Sigmoid colon (tissue), 4 donors: ENCODE measurements around the gene MPI.

Experiments
- EP300 ChIP-seq, 4 donors: sonication (generic); formaldehyde crosslinking; IDR thresholded peaks; one replicate each; pipeline ENCODE4 v1.6.1; 2017; ENCODE audit warnings: antibody characterized with exemption in 4 of 4
- POLR2A ChIP-seq, 2 donors: fragments of 450-650 bp; IDR thresholded peaks; one replicate each; pipeline ENCODE4 v1.6.1; 2016; ENCODE audit warnings: antibody characterized with exemption in 2 of 2, mild to moderate bottlenecking in 2 of 2, moderate library complexity in 2 of 2
- POLR2AphosphoS5 ChIP-seq, 4 donors: sonication (generic); formaldehyde crosslinking; IDR thresholded peaks; one replicate each; pipeline ENCODE4 v1.6.1; 2017; ENCODE audit warnings: antibody characterized with exemption in 4 of 4
- TF ChIP-seq, protein P1 (sequence below), 4 experiments: fragments of 450-650 bp in 3 of 4; fragments of 200-600 bp in 1 of 4; IDR thresholded peaks; one replicate each; pipeline ENCODE4 v1.5.1; 2016 to 2019; ENCODE audit warnings: antibody characterized with exemption in 4 of 4, mild to moderate bottlenecking in 3 of 4, moderate library complexity in 2 of 4

DNA sequence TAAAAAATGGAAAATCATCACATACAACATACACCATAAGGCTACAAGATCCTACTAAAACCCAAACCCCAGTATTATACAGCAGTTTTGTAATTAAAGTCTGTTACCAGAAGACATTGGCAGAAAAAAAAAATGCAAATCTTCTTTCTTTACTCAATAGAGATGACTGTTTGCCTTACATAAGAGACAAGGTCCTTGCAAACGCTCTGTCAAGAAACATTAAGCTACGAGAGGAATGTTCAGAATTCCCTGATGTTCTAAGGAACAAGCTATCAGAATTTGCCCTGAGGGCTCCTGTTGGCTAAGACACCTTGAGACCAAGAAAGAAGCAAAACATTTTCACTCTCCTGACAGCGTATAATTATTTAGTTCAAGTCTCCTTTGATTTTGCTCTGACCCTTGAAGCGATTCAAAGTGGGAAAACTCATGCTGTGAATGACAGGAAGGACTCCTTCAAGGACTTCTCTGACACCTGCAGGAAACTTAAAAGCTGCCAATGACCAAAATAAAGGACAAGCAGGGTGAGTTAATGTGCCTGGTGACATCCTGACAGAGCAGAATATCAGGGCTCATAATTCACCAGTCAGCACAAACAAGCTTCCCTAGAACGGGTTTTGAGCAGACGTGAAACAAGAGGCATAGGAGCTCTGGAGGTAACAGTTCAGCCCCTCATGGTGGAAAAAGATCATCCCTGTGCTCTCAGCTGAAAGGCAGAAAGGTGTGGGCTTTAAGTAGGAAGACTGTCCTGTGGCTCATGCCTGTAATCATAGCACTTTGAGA is 19.2 kb upstream of the MPI start:
- TF ChIP-seq, protein P1, sequence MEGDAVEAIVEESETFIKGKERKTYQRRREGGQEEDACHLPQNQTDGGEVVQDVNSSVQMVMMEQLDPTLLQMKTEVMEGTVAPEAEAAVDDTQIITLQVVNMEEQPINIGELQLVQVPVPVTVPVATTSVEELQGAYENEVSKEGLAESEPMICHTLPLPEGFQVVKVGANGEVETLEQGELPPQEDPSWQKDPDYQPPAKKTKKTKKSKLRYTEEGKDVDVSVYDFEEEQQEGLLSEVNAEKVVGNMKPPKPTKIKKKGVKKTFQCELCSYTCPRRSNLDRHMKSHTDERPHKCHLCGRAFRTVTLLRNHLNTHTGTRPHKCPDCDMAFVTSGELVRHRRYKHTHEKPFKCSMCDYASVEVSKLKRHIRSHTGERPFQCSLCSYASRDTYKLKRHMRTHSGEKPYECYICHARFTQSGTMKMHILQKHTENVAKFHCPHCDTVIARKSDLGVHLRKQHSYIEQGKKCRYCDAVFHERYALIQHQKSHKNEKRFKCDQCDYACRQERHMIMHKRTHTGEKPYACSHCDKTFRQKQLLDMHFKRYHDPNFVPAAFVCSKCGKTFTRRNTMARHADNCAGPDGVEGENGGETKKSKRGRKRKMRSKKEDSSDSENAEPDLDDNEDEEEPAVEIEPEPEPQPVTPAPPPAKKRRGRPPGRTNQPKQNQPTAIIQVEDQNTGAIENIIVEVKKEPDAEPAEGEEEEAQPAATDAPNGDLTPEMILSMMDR (IDR thresholded peaks at IDR 0.05), result no peak
- TF ChIP-seq POLR2AphosphoS5 (IDR thresholded peaks at IDR 0.05) (no peak), POLR2A (IDR thresholded peaks at IDR 0.05) (no peak), EP300 (IDR thresholded peaks at IDR 0.05) (no peak)
